CD1c-positive myeloid dendritic cell (primary cell): ENCODE data around the gene AUTS2.

Experiments
- DNase-seq: peaks from one replicate; pipeline ENCODE4 v3.0.0-alpha.2; 2016; ENCODE audit errors: extremely low spot score

AUTS2 gene

DNA sequence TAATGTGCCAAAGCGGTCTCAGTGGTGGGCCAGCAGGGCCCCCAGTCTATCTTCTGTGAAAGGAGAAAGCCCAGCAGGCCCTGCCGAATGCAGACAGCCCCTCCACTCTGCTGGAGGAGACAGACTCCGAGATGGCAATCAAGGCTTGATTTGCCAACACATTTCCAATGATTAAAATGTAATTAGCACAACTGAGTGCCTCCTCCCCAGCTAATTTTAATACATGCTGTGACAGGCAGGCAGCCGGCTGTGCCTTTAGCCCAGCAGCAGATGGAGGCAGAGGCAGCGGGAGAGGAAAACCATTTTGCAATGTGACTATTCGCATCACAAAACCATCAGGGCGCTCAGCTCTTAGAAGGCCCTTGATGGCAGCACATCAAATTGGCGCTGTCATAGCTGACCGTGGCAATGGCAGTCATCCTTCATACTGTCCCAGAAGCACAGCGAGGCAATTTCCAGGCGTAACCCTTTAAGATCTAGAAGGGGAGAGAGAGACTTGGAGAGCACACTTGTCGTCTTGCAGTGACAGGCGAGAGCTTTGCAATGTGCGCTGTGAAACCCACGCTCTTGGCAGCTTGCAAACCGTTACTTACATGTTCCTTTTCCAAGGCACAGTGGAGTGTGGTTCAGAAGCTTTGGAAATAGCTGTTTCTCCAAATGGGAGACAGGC lies 818.8 kb downstream of the AUTS2 start:
- DNase-seq: no peak

DNA sequence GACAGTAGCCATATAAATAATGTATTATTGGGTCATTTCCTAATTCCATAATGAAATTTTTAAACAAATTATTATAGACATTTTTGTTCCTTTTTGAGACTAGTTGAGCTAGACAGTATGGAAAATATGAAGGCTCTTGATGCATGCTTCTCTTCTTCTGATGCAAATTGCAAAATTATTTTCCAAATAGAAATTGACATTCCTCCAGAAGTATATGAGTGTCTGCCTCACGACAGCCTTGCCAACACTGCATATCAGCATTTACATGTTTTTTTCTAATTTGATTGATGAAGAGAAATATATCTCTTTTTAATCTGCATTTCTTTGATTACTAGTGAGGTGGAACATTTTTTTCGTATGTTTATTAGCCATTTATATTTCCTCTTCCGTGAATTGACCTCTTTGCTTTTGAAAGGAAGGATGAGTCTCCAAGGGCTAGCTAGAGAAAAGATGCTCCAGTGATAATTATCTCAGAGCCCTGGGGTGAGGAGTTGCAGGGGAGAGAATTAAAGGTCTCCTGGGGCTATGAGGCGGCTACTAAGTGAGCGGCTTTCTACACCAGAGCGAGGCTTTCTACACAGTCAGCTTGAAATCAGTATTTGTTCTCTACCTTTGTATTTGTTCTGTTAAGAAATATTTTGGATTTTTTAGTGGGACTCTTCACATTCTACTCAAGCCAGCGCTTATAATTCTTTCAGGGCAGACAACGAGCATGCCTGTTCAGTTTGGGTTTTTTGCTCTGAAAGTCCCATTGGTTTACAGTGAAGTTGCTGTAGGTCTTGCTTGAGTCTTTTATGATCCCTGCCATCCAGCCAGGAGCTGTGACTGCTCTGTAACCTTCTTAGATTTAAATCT lies 821.5 kb downstream of the AUTS2 start:
- no peak for DNase-seq

DNA sequence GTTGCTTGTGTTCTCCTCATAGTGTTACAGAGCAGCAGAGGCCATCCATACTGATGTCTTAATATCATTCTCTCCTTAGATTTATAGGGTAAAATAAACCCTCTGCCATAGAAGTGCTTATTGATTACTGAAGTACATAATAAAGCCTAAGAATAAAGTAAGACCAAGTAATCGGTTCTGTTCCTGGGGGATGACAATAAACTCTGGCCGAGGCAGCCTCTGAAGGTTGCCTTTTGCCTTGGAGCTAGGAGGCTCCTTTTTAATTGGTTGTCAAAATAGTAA lies 822.0 kb downstream of the AUTS2 start:
- no peak for DNase-seq

DNA sequence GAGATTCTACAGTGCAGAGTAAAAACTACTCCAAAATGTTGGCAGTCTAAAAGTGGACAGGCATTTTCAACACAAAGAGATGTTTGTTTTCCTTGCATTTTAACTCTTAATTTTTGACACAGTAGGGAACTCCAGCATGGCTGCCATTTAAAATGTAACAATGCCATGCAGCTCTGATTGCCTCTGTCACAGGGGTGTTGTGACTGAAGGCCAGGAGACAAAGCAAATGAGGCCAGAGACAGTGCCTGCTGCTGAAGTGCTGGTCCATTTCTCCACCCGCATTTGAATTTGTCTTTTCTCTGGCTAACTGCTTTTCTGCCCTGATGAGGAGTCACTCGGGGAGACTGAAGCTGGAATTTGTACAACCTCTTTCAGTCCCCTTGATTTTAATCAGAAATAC lies 823.0 kb downstream of the AUTS2 start:
- DNase-seq: no peak

DNA sequence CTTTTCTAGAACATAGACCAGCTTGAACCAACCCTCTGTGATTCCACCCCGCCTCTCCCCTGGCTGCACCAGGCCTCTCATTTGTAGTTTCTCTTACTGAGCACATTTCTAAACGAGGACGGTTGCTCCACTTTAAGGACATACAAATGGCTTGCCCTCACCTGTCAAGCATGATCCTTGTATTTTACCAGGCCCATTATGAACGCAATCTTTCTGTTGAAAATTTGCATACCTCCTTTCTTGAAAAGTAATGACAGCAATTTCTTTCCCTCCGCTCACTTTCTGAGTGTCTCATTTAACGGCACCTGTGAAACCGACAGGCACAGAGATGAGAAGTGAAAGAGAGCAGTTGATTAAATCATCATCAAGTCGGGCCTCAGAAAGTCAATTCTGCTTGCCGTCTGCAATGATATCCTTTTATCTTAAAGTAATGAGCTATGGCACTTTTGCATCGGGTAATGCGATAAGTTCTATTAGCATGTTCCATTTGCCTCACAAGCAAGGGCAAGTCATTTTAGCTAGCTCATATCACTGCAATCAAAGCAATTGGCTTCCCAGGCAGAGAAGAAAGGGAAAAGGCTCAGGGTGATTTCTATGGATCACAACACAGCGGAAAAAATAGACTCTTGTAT lies 828.1 kb downstream of the AUTS2 start:
- DNase-seq: no peak

DNA sequence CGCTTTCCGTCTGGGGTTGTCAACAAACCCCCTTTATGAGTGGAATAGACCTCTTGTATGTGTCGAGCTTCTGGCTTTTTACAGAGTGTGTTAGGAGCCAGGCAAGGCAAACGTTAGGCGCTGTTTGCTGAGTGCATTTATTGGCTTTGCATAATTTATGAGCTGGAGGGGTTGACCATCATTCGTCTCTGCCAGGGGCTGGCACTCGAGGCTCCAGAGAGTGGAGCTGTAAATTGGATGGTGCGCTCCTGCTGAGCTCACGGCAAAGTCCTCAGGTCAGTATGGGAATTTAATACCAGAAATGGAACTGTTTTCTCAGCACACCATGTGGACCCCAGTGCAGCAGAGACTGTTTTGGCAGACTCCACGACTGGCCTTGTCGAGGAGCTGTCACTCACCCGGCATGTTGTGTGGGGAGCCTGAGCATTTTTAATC lies 834.3 kb downstream of the AUTS2 start:
- no peak for DNase-seq

DNA sequence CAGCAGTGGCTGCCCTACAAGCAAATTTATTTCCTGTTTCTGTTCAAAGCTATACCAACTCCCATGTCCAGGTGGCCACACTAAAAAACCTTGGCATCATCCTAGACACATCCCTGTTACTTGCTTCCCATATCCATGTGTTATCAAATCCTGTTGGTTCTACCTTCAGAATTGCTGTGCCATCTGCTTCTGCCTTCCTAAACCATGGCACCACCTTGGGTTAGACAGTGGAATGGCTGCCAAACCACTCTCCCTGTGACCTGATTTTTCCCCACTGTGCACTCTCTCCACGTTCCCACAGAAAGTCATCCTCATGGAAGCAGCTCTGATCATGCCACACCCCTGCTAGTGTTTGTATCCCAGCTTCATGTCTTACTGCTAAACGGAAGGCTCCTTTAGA lies 836.1 kb downstream of the AUTS2 start:
- no peak for DNase-seq

DNA sequence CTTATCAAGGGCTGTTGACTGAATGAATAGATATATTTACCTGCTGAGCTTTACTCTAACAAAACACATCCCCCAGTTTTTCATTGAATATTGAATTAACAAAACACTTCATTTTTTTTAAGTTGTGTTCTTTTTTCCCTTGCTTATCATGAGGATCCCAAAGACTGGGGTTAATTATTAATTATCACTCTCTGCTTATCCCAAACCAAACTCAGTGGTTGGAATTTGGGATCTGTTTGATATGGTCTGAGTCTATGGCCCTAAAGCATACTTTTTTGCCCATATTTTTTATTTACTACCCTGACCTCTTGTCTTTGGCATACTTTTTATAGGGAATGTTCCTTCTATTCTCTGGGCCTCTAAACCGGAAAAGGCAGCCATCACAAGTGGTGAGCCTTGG lies 836.5 kb downstream of the AUTS2 start:
- DNase-seq: no peak

DNA sequence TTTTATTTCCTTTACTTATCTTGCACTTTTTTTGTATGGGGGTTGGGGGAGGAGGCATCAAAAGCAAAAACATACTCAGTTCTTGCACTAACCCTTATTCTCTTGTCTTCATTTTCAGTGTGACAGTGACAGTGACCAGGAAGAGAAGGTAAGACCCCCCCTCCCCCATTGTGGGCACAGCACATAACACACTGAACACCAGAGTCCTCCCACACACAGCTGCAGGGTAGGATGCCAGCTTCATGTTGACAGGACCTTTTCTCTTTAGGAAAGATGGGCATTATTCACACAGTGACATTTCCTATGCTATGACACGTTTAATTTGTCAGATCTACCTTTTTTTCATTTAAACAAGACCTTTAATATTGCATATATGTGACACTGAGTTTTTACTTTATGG lies 837.4 kb downstream of the AUTS2 start:
- DNase-seq: no peak

DNA sequence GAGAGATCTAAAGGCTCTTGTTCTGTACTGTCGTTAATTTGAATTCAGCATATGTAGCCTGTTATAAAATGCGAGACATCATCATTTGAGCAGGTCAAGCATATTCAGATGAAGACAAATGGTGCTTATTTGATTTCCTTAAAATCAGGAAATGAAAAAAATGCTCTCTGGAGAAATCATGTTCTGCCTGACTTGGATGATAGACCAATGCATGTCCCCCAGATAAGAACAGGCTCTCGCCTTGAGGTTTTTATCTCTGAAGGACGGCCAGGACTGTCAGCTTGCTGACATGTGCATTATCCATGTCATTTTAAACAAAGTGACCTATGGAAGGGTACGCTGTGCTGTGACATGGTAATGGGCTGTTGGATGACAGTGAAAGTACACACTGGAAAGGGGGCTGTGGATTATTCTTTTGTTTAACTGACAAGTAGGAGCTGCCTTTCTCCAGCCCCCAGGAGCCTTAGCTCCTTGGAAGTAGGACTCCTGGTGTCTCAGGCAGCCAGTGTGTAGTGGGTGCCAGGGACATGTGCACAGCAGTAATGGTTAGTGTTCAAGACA lies 838.6 kb downstream of the AUTS2 start:
- DNase-seq: no peak

DNA sequence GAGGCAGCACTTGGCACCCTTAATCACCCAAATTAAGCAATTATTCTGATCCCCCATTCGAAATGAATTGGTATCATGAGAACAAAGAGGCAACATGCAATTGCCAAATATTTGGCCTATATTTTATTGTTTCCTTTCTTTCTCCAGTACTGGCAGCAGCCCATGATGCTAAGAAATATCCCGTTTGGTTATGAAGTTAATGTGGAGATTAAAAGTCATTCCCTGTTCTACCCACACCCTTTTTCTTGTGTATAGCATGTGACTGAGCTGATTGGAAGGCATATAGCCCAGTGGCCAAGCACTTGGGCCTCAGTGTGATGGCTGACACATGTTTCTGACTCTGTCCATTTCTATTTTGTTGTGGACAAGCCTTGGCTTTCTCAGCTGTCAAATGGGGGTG lies 841.4 kb downstream of the AUTS2 start:
- no peak for DNase-seq

DNA sequence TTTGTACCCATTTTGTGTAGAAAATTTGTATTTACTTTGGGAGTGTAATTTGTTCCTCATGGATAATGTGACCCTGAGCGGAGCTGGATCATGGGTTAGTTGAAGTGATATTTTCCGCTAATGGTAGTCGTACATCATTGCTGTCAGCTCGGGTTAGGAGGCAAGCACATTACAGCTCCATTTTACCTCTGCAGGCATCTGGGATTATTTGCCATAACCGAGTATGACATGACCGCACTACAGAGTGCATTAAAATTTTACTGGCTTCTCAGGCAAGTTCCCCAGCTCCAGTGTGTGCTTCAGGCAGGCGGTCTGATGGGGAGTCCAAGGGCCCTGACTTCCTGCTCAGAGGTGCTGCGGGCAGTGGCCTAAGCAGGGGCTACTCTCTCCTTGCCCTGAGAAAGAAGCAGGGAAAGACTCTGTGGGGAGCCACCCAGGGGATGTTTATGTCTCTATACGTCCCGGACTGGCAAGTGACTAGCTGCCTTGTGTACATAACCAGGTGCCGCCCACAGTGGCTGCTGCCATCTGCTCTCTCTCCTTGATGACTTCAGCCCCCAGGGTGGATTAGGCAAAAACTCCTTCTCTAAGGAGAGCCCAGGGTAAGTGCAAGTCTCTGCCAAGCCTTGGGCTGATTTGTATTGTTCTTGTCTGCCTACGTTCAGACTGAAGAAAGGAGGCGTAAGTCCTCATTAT lies 848.3 kb downstream of the AUTS2 start:
- DNase-seq: no peak

DNA sequence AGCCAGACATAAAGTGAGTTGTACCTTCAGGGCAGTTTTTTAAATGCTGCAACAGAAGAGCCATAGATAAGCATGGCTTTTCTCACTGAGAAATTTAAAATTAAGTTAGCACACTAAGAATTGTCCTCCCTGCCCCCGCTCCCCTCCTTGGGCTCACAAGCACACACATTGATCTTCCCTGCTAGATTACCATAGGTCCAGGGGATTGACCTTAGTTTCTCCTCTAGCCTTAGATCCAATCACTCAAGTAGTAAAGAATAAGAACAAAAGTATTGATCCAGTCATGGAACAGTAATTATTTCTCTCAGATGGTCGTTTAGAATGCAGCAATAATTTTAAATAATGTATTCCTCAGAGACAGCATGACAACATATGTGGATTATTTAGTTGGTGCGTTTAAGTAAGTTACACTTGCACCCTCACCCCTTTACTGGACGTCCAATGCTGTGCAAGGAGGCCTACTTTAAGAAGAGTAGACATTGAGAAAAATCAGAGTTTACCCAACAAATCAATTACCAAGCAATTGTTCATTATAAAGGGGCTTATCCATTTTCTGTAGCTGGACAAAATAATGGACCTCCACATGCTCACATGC lies 850.1 kb downstream of the AUTS2 start:
- no peak for DNase-seq

DNA sequence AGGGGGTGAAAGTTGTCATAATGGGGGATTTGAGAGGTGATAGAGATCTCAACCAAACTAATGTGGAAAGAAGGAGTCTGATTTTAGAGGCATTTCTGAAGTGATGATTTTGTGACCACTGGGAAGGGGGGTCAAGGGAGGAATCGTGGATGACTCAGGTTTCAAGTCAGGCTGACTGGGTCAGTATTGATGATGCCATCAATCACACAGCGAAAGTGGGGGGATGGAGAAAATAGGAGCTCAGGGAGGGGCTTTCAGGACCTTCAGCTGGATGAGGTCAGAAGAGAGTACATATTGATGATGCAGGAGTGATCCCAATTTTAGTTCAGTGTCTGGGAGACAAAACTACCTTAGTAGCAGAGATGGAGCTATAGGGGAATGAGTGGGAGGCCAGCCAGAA lies 852.5 kb downstream of the AUTS2 start:
- no peak for DNase-seq

DNA sequence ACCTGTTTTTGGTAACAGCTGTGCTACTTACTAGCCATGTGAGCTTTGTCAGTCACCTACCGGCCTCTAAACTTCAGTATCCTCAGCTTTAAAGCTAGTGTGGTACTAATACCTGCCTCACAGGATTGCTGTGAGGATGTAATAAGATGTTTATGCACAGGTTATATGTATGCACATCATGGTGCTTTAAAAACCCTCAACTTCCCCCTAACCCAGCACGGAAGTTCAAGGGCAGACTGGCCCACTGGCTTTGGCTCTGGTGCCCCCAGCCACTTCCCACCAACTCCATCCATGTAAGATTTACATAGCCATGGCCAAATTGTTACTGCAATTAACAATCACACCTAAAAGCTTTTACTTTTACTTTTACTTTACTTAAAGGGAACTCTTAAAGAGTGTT lies 857.6 kb downstream of the AUTS2 start:
- no peak for DNase-seq

DNA sequence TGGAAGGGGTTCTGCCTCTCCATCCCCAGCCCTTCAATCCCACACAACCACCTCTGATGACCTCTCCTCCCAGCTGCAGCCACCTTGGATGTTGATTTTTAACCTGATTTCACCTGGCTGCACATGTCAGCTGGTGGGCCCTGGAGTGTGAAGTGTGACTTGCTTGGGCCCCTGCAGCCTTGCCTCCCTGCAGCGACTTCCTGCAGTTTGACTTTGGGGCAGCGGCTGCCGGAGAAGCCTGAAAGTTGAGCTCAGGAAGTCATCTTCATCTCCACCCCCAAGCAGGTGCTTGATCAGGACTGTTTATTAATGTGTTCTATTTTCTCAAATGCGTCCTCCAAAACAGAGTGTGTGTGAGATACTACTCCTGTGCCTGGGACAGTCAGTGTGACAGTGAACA lies 858.4 kb downstream of the AUTS2 start:
- no peak for DNase-seq

DNA sequence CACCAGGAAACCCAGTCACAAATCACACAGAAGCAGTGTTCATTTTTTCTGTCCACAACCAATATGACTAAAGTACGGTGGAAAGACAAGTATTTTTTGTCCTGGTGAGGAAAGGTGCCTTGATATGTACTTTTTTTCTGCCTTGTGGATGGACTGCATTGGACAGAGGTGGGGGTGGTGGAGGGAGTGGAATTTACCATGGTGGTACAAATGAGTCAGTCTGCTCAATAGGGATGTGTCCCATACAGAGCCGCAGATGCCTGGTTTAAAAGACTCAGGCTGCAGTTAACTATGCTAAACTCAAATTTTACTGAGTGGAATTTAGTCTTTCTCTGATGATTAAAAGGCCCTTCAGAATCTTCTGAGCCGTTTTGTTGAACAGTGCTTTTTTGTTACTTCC lies 859.2 kb downstream of the AUTS2 start:
- no peak for DNase-seq

DNA sequence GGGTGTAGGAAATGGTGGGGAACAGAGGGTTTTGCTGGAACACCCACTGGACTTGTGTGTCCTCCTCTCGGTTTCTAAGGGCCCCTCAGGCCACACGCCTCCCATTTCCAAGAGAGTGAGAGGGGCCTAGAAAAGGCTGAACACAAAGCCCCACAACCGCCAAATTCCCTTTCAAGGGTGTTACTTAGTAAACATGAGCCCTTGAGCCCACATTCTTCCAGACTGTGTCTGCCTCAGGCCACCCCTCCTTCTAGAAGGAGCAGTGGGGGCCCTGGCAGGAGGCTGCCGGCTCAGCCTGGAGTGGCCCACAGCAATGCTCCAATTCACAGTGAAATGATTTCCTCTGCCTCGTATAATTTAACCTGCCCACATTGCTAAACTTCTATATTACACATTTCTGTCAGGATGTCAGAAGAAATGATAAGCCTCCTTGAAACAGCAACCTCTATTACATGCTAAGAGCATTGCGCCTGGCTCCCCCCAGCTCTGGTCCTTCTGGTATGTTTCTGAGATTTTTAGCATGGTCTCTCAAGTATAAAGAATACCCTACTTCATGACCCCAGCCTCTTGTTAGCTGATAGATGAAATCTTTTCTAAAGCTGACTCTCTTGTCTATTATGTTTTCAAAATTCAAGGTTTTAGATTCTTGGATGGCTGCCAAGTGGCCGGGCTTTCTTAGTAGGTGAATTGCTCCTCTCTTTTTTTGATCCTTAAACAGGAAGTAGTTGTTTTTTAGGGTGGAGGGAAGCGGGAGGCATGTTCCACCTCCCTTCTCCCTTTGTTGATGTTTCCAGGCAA lies 859.8 kb downstream of the AUTS2 start:
- DNase-seq: no peak

DNA sequence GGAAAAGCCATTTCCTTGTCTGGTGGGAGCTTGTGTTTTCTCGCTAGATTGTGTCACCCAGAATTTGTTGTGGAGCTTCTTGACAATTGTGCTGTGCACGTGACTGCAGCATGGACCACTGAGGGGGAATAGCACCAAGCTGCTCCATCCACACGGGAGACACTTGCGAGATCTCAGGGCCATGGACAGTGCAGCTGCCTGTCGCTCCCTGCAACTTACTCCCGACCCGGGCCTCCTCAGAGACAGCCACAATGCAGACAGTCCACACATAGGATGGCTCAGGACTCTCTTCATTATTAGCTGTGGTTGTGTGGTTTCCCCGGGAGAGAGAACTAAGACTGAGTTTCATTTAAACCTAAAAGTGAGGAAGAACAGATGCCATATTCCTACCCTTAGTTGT lies 860.5 kb downstream of the AUTS2 start:
- DNase-seq: no peak

DNA sequence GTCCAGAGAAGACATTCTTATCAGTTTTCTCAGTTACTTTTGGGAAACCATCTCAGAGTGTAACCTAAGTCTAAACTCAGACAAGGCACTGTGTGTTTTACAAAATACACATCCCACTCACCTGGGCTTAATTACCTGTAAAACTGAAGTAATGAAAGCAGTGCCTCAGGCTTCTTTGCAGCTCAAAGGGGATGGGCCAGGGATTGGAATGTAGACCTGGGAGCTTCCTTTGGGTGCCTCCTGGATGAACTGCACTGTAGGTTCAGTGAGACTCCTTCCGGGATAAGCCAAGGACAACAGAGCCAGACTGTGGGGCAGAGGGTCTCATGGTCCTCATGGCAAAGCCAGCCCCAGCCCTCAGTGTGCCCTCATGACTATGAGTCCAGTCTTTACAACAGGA lies 861.3 kb downstream of the AUTS2 start:
- no peak for DNase-seq

DNA sequence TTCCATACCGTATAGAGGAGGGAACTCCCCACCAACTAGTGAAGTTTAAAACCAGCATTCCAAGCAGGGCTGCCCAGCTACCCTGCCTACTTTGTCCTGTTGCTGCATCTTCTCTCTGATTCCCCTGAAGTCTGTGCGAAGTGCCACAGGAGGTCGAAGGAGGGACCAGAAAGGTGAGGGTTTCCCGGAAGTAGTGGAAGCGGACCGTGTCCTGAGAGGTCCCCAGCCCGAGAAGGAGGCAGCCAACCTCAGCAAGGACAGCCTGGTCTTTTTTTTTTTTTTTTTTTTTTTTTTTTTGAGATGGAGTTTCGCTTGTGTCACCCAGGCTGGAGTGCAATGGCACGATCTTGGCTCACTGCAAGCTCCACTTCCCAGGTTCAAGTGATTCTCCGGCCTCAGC lies 861.8 kb downstream of the AUTS2 start:
- DNase-seq: no peak
